Thyroid gland (tissue), 4 donors: ENCODE results near the gene BICD2.

Experiments
- POLR2A ChIP-seq, 2 donors: fragments of 450-650 bp; IDR thresholded peaks; one replicate each; pipeline ENCODE4 v1.6.1; 2017; ENCODE audit warnings: antibody characterized with exemption in 2 of 2, mild to moderate bottlenecking in 2 of 2, moderate library complexity in 1 of 2
- TF ChIP-seq, protein P1 (sequence below), 6 experiments: fragments of 200-600 bp in 3 of 6; fragments of 450-650 bp in 3 of 6; sonication (generic) in 3 of 6; IDR thresholded peaks; one replicate each; pipeline ENCODE4 v1.5.1; 2016 to 2019; ENCODE audit warnings: antibody characterized with exemption in 6 of 6, mild to moderate bottlenecking in 2 of 6, inconsistent platforms in 1 of 6, moderate library complexity in 1 of 6

DNA sequence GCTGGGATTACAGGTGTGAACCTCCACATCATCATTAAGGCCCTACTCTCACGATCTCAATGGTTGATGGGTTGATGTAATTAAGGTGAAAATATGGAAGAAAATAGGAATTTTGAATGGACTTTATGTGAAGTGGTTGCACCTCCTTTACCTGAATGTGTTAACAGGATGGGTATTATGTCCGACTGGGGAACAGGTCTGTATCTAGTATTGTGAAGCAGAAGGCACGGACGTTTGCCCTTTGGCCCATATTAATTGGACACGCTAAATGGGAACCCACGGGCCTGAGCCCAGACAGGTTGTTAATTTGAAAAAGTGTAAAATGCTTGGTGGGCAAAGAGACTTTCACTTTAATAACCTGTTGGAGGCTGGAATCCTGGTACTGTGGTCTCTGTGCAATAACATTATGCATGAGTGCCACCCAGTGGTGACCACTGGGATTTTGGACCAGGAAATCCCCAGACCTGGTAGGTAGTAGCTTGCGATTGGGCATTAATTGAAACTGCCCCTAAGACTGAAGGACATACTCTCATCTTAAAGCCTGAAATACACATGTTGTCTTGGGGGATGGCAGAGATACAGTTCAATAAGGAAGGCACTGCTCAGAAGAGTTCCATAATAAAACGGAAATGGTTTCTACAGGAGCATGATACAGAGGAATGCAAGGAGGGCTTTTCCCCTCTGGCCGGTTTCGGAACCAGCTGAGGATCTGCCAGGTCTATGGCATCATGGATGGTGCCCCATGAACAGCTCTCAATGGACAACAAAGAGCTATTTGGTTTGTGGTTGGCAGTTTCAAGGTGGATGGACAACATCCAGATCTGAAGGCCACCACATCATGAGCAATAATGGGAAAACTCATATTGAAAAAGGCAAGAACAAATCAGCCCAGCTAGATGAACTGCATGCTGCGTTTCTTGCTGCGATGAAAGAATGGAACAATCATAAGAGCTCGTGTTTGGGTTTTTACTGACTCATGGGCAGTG, 26.2 kb upstream of the BICD2 start:
- TF ChIP-seq, protein P1, sequence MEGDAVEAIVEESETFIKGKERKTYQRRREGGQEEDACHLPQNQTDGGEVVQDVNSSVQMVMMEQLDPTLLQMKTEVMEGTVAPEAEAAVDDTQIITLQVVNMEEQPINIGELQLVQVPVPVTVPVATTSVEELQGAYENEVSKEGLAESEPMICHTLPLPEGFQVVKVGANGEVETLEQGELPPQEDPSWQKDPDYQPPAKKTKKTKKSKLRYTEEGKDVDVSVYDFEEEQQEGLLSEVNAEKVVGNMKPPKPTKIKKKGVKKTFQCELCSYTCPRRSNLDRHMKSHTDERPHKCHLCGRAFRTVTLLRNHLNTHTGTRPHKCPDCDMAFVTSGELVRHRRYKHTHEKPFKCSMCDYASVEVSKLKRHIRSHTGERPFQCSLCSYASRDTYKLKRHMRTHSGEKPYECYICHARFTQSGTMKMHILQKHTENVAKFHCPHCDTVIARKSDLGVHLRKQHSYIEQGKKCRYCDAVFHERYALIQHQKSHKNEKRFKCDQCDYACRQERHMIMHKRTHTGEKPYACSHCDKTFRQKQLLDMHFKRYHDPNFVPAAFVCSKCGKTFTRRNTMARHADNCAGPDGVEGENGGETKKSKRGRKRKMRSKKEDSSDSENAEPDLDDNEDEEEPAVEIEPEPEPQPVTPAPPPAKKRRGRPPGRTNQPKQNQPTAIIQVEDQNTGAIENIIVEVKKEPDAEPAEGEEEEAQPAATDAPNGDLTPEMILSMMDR (IDR thresholded peaks at IDR 0.05) = peak; percentile 44 to 95 (median 80)
- TF ChIP-seq POLR2A (IDR thresholded peaks at IDR 0.05) = no peak
